ENCODE data around the gene KIAA0408.

Gene KIAA0408

DNA sequence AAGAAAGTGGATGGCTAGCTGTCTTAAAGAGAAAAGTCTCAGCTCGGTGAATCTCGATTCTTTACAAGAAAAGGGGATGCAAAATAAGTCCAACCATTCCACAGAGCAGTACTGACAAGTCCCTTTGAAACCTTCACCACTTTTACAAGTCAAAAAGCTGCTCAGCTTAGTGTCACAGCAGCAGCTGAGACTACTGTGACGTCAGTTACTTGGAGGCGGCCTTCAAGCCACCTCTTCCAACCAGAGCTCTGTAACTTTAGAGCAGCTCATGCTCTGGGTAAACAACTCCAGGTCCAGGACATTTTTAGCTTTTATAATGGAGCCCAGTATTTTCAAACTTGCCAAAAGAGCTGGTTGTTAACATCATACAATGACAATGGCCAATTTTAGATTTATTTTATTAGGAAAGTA, at the start of gene KIAA0408:
Gene KIAA0408 (minus strand): TSS at position 159 of the 411 bp plus-strand sequence. CDS start 5,408 bp downstream, outside the sequence.
- DNase-seq = no peak

DNA sequence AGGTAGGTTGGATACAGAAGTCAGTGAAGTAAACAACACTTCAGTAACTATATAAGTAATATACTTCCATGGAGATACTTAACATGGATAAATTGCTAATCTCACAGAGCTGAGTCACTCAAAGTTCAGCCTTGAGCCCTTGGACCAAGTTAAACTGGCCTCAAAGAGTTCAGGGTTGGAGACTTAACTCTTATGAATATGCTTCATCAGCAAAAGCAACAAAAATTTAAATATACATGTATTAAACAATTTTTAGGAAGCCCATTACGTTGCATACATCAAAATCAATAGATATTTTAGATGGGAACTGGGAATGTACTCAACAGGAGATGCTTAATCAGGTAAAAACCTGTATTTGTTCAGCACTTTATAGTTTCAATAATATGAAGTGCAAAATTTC, 47.7 kb upstream of the KIAA0408 start:
- no peak for DNase-seq

DNA sequence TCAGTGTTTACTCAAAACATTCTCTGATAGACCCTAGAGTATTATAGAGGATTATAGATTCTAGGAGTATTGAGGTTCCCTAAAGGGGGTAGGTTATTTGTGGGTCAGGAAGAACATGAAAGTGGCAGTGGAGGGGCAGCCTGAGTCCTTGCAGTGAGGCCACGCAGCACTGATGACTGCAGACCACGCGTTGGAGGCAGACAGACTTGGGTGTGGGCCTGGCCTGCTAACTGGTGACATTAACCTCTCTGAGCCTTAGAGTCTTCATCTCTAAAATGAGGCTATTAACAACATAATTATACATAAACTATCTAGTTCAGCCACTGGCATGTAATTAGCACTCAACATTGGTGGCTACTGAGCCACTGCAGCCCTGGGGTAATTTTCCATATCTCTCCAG, 43.8 kb upstream of the KIAA0408 start:
- no peak for DNase-seq

DNA sequence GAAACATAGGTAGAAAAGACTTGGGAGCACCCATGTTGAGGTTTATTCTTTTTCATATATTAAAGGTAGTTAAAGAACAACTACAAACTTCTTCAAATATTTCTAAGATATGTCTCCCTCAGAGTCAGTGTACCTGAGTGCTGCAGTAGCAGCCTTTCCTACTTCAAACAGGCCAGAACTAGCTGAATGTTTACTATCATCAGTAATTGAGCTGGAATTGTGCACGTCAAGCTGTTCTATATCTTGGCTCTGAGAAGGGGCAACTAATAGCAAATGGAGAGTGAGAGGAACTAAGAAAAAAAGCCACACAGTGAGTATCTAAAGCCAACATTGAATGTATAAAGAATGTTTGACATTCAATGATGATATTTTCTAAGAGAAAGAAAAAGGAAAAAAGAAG, 38.2 kb upstream of the KIAA0408 start:
- no peak for DNase-seq

DNA sequence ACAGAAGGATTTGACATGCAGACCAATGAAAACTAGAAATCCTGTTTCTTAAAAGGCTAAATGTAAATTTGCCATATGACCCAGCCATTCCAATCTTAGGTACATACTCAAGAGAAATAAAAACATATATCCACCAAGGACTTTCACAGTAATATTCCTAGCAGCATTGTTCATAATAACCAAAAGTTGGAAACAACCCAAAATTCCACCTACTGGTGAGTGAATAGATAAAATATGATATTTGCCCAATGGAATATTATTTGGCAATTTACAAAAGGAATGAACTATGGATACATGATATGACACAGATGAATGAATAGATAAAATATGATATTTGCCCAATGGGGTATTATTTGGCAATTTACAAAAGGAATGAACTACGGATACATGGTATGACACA, 37.3 kb upstream of the KIAA0408 start:
- DNase-seq = no peak

DNA sequence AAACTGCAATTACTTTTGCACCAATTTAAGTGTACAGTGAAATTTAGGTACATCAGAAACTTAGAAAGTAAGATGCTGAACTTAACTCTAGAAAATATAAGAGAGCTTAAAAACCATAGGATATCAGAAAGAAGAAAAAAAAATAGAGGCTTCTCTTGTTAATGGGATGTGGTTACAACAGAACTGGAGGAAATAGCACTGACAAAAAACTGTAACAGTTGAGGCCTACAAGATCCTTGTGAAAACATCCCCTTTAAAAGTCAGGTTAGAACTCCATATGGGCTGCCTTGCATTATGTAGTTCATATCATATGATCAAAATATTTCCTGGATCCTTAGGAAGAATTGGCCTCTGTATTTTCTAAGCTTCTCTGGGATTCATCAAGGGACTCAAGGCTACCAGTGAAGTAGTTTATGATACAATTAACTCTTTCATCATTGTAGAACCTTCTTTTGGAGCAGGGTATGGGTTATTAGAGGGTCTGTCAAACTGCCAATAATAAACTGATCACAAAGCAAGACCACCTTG, 35.1 kb upstream of the KIAA0408 start:
- DNase-seq = no peak

DNA sequence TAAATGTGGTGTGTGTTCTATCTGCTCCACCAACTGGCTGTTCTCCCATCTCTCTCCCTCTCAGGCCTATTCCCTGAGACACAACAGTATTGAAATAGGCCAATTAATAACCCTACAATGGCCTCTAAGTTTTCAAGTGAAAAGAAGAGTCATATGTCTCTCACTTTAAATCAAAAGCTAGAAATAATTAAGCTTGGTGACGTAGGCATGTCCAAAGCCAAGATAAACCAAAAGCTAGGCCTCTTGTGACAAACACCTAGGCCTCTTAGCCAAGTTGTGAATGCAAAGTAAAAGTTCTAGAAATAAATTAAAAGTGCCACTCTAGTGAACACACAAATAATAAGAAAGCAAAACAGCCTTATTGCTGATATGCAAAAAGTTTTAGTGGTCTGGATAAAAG, 30.1 kb upstream of the KIAA0408 start:
- DNase-seq = no peak

DNA sequence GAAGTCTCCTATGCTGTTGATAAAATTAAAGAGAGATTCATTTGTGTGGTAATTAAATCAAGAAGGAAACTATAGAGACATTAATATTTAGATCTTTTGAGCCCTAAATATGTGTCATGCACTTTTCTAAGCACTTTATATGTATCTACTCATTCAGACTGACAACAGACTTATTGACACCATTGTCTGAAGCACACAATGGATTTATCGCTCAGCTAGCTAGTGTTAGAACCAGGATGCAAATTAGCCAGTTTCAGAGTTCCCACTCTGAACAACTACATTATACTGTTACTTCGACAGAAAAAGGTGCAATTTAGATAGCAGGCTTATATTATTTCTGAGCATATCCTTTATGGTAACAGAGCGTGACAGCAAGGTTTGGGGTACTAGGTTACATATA, 27.7 kb upstream of the KIAA0408 start:
- DNase-seq = no peak

DNA sequence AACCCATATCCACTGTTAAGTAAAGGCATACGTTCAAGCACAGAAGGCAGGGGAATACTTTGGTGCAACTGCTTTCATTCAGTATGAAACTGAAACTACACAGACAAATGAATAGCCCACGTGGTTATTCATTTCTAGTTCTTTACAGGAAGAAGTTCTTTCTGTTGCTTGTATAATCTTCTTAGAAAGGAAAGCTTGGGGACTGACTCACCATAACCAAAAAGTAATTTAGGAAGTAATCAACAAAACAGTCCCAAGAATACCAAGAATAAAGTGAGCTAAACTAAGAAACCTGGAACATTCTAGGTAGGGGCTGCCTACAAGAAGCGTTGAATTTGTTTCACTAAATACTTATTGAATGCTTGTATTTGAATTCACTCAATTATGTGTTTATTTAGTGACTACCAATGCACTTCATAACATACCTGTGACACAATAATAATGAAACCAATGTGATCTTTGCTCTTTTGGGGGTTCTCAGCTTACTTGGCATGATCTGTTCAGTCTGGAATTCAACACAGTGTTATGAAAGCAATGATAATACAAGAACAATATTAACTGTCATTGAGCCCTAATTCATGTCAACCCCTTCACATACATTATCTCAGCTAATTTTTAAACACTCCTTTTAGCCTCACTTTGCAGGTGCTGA, 25.1 kb upstream of the KIAA0408 start:
- peak; percentile 86 for DNase-seq

DNA sequence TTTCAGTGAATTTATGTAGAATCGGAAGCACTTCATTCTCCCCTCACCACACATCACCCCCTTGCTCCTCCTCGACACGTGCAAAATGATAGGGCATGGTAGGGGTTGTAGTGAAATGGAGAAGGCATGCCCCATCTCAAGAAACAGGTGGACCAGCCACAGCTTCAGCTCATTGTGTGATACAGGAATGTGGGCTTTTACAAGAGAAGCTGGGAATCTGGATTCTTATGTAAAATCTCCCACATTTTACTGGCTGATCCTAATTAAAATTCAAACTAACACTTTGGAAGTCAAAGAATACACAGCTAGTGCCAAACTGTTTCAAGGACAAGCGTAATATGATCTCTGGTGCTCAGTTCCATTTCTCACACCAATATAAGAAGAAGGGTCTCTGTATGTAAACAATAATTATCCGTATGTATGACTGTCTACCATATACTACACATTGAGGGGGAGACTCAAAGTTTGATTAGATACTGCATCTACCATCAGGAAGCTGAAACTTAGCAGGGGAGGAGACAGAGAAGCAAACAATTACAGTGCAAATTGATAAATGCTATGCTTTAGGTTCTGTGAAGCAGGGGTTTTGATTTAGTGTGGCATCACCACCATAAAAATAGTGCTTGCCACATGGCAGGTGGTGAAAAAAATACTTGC, 24.3 kb upstream of the KIAA0408 start:
- no peak for DNase-seq

DNA sequence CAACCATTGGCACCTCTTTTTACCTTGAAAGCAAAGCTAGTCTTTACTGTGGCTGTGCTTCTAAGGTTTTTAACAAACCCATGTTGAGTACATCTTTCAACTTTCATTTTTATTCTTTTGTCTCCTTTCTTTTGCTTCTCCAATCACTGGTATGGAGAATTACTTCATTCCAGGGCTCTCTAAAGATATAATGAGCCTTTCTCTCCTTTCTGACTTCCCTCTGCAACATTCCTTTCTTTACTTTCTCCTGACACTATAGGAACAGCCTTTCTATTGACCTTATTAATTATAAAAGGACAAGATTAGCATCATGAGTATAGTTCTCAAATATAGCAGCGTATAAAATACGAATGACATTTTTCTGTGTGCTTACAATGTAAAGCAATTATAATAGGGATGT, 23.1 kb upstream of the KIAA0408 start:
- DNase-seq = no peak

DNA sequence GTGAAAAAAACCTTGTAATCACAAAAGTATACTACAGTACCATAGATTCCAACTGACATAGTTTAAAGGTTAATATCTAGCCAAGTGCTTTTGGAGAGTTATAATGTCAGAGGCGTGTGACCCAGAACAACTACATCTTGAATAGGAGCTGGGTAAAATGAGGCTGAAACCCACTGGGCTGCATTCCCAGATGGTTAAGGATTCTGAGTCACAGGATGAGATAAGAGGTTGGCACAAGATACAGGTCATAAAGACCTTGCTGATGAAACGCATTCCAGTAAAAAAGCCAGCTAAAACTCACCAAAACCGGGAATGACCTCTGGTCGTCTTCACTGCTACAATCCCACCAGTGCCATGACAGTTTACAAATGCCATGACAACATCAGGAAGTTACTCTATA, 22.4 kb upstream of the KIAA0408 start:
- no peak for DNase-seq

DNA sequence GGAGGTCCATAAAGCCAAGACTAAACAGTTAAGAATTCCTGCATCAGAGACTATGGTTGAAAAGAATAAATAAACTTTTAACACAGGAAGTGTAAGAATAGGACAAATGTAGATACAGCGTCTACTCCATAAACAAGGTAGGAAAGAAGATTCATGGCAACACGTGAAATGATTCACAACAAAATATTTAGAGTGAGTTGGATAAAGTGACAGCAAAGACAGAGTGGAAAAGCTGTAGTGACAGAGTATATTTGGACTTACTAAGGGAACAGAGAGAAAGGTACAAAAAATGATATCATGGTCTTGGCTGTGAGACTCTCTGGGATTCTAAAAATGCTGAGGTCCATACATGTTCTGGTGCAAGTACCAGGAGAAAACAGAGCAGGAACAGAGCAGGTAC, 21.9 kb upstream of the KIAA0408 start:
- DNase-seq = no peak

DNA sequence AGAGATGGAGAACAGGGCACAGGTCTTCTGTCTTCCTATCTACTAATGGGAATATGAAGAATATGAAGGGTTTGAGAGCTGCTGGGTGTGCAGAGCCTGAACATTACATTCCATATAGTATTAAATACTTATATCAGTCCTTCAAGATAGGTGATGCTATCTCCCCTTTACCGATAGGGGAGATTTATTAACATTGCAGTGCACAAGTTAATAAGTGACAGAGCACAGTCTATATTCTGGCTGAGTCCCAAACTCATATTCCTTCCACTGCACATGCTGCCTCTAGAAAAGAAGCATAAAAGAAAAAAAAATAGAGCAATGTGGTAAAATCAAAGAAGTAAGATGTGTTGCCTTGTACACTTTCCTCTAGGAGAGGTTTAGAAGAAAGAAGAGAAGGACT, 18.5 kb upstream of the KIAA0408 start:
- DNase-seq = no peak

DNA sequence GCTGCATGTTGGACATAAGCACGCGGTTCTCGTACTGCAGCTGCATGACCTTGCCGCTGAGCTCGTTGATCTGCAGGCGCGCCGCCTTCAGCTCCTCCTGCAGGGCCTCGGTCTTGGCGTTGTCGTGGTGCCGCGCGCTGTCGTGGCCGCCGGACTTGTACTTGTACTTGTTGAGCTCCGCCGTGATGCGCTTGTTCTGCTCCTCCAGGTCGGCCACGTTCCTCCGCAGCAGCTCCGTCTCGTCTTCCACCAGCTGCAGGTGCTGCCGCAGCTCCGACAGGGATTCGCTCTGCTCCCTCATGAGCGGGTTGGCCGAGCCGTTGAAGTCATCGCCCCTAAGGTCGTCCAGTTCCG, 16.6 kb upstream of the KIAA0408 start:
- DNase-seq = no peak

DNA sequence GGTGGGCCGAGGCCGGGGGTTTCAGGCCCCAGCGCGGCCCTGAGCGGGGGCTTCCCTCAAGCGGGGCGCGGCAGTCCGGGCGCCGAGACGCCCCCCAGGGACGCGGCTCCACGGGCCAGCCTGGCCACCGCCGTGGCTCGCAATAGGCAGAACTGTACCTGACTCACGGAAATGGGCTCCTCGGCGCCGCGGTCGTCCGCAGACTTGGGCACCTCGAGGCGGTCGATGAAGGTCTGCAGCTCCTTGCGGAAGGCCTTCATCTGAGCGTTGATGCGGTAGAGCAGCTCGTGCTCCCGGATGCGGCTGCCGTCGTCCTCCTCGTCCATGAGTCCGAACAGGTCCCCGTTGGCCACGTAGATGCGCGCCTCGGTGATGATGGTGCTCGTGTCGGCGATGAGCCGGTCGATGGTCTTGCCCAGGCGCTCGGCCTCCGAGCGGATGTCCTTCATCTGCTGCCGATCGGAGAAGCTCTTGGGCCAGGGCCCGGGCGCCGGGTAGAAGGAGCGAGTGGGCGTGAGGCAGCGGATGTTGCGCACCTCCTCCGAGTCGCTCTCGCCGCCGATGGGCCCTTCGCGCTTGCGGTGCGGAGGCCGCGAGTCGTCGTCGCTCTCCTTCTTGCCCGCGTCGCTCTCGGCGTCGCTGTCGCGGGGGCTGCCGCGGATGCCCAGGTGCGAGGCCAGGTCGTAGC, 16.1 kb upstream of the KIAA0408 start:
- DNase-seq = no peak

DNA sequence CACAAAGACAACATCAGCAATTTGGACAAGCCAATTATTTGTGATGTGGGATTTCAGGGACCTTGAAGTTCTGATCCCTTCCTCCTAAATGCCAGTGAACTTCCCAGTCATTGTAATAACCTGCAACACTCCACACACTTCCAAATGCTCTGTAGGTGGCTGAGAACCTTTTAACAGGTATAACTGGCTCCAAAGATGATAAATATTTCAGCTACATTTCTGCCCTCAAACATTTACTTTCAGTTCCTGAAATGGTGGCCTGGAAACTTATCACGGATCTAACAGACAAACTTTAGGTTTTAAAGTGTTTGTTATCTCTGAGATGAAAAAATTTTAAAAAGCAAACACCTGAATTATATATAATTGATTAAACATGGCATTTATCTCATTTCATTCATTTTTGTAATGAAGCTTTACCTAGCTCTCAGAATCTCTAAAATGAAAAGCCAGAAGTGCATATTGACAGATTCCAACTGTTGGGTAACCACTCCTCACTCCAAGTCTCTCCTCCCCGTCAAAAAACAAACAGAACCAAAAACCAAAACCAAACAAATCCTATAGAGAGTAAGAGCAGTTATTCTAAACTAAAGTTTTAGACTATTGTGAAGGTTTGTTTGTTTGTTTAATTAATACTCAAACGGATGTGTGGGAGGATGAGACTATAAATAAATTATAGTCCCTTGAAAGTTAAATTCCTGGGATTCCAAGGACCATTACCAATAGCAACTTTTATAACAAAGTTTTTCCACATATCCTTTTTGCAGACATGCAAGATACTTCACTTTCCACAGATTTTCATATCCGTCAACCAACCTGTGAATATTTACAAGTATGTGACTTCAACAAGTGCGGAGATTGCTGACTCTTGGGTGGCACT, 12.4 kb upstream of the KIAA0408 start:
- DNase-seq = no peak

DNA sequence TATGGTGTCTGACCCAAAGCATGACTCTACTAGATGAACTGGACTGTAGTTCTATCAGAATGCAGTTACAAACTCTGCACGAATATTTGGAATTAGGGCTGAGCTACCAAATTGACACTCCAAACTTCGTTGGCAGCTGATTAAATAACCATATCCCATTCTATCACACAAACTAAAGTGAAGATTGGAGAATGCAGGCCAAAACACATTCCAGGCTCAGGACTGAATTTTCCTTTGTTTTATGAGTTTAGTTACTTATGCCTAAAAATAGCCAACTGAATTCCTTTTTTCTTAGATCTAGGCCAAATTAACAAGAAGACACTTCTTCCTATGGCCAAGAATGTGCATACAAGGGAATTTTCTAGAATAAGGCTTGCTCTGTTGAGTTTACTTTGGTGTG, 9.7 kb upstream of the KIAA0408 start:
- no peak for DNase-seq

DNA sequence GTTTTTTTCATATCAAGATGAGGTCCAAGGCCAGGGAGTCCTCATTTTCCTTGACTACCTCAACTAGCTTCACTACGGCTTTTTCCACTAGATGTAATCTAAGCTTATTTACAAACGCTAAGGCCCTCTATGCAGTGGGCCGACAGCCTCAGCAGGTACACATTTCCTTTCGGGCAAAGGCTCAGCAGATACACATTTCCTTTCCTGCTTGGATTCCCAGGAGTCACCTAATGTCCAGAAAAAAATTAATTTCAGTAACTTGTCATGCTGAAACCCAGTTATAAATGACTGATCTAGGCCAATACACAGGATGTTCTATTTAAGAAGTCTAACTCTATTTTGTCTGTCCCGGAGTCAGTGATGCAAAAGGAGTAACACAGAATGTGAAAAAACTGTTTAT, 7.2 kb upstream of the KIAA0408 start:
- DNase-seq = no peak

DNA sequence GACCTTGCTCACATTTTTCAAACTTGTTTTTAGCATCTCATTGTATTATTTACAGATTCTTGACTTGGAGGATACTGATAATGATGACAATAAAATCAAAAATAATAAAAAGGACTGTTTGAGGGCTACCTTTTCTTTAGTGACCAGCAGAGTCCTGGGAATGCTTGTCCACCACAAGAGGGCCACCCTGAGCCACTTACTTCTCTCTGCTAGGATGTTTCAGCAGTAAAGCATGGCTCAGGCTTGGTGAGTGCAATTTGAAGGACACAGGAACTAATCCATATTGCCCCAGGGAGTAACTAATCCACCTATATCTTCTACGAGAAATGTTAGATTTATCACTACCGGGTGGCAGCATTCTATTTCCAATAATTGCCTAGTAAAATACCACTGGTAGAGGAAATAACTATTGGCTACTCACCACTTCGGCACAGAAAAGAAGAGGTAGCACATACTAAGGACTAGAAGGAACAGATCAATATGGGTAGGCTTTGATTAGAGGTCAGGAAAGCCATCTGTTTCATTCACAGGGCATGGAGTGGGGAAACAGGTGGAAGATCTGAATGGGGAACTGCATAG, 5.8 kb upstream of the KIAA0408 start:
- peak; percentile 66 for DNase-seq

DNA sequence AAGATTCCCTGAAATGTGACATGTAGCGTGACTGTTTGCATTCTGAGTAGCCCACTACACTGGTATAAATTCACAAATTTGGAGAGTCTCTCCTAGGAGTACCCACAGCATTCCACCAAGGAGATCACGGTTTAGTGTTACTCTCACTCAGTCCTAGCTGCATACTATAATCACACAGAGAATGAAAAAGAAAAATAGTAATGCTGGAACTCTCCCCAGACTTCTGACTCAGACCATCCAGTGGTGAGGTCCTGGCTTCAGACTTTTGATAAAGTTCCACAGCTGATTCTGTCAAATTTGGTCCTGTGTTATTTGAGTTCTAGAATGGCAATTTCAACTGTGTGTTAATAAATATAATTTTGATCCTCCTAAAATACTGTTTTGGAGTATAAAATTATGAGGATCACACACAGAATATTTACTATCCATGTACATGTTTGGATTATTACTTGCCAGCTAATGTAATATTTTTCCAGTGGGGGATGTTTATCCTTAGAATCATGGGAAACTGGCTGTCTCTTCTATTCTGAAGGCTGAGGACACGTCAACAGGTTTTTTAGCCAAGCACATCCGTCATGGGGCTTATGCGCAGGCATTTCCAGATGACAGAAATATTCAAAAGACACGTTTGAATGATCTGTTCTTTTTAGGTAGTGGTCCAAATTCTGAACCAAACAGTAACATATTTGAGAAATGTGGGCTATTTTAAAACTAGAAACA, 5.1 kb upstream of the KIAA0408 start:
- no peak for DNase-seq

DNA sequence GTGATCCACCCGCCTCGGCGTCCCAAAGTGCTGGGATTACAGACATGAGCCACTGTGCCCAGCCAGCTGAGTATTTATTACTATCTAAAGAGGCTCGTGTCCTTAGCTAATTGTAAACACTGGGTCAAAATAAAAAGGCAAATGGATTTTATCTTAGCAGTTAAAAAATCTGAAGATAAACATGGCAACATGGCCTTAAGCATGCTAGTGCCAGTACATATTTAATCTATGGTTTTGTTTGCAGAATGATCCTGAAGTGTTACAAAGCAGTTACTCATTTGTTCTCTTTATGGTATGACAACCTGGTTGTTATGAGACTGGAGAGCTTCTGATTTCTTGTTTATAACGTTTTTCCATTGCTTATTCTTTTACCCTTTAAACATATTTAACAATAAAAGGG, 3.9 kb upstream of the KIAA0408 start:
- DNase-seq = no peak
